ENCODE data around the gene PAK1. TPM values are rescaled to one million over a fixed set of nuclear protein-coding genes. Genes with fewer than 3 reads are reported as not detected.

Gene PAK1
- polyA plus RNA-seq, 3 donors: 128 to 195 (median 134) TPM

GRCh38 chr11:77515483-77515882 lies 41.6 kb upstream of the PAK1 start:
- no peaks in the 10 kb centered on the region for H3K27me3 ChIP-seq (ENCODE audit: control insufficient read depth in 2 of 2, insufficient read depth in 2 of 2, low read length in 2 of 2)
- DNase-seq: no peak
- H3K27me3 Mint-ChIP-seq (ENCODE audit: low read depth in 3 of 3): peaks cover 0 to 7% (median 2%) of the 10 kb centered on the region in 3 donors
- no peak overlapping the region for H3K27ac ChIP-seq (ENCODE audit: low read depth in 1 of 2, low read length in 2 of 2)
- H4K20me1 ChIP-seq (ENCODE audit: insufficient read depth, low read length): no peaks in the 10 kb centered on the region
- no peaks in the 10 kb centered on the region for H3K36me3 ChIP-seq (replicated peaks in 1 of 2; ENCODE audit: control insufficient read depth in 1 of 2, insufficient read depth in 2 of 2, low read length in 2 of 2)
- WGBS (ENCODE audit: insufficient coverage): 100% methylated on average over 2 of the region's 3 CpGs
- peaks cover 38% of the 10 kb centered on the region for H3K4me1 Mint-ChIP-seq
- H3K27ac Mint-ChIP-seq: no peak overlapping the region
- no peak overlapping the region for H3K9ac ChIP-seq (ENCODE audit: insufficient read depth, low read length, poor library complexity, severe bottlenecking)
- TF ChIP-seq CTCF (IDR thresholded peaks at IDR 0.05): no peak
- H3K9me3 ChIP-seq (replicated peaks in 1 of 2; ENCODE audit: control insufficient read depth in 1 of 2, insufficient read depth in 1 of 2, low read length in 2 of 2): no peaks in the 10 kb centered on the region
- no peaks in the 10 kb centered on the region for H3K79me2 ChIP-seq (ENCODE audit: insufficient read depth, low read length)
- no peak overlapping the region for H3K4me3 Mint-ChIP-seq
- H3K36me3 Mint-ChIP-seq: no peaks in the 10 kb centered on the region
- peaks cover 34 to 40% of the 10 kb centered on the region in 2 donors for H3K4me1 ChIP-seq (ENCODE audit: control insufficient read depth in 1 of 2, insufficient read depth in 2 of 2, low read length in 2 of 2)
- no peaks in the 10 kb centered on the region for H3K9me3 Mint-ChIP-seq
- no peak overlapping the region for H2AFZ ChIP-seq (ENCODE audit: insufficient read depth, low read depth, low read length, poor library complexity, severe bottlenecking)
- intact Hi-C loops (cut with micrococcal nuclease): no loop called here
- H3K4me2 ChIP-seq (replicated peaks; ENCODE audit: extremely low read depth, low read length, poor library complexity, severe bottlenecking): no peak overlapping the region
- H3K4me3 ChIP-seq (replicated peaks in 1 of 3; ENCODE audit: low read depth in 2 of 3, low read length in 3 of 3): no peak overlapping the region

- Histone ChIP-seq H3K4me3 (replicated peaks in 1 of 3; ENCODE audit: low read depth in 2 of 3, low read length in 3 of 3) (no peak overlapping the region), H3K9ac (ENCODE audit: insufficient read depth, low read length, poor library complexity, severe bottlenecking) (no peak overlapping the region), H3K36me3 (replicated peaks in 1 of 2; ENCODE audit: control insufficient read depth in 1 of 2, insufficient read depth in 2 of 2, low read length in 2 of 2) (no peaks in the 10 kb centered on the region), H2AFZ (ENCODE audit: insufficient read depth, low read depth, low read length, poor library complexity, severe bottlenecking) (no peak overlapping the region), H3K4me1 (ENCODE audit: control insufficient read depth in 1 of 2, insufficient read depth in 2 of 2, low read length in 2 of 2) (peaks cover 38 to 44% of the 10 kb centered on the region in 2 donors), H3K79me2 (ENCODE audit: insufficient read depth, low read length) (no peaks in the 10 kb centered on the region), H4K20me1 (ENCODE audit: insufficient read depth, low read length) (no peaks in the 10 kb centered on the region), H3K9me3 (replicated peaks in 1 of 2; ENCODE audit: control insufficient read depth in 1 of 2, insufficient read depth in 1 of 2, low read length in 2 of 2) (no peaks in the 10 kb centered on the region), H3K27me3 (ENCODE audit: control insufficient read depth in 2 of 2, insufficient read depth in 2 of 2, low read length in 2 of 2) (no peaks in the 10 kb centered on the region), H3K27ac (ENCODE audit: low read depth in 1 of 2, low read length in 2 of 2) (no peak overlapping the region), H3K4me2 (replicated peaks; ENCODE audit: extremely low read depth, low read length, poor library complexity, severe bottlenecking) (no peak overlapping the region)
- H3K27ac Mint-ChIP-seq: no peak overlapping the region
- intact Hi-C loops (cut with micrococcal nuclease): no loop called here
- no peak for TF ChIP-seq CTCF (IDR thresholded peaks at IDR 0.05)
- no peak for DNase-seq
- peaks cover 0 to 1% (median 0%) of the 10 kb centered on the region in 7 donors for H3K9me3 Mint-ChIP-seq
- peaks cover 41% of the 10 kb centered on the region for H3K4me1 Mint-ChIP-seq
- WGBS (ENCODE audit: insufficient coverage): no CpG with 5 or more reads among the region's 3 CpGs
- H3K27me3 Mint-ChIP-seq (ENCODE audit: low read depth in 3 of 3): peaks cover 0 to 7% (median 0%) of the 10 kb centered on the region in 3 donors
- no peak overlapping the region for H3K4me3 Mint-ChIP-seq
- no peaks in the 10 kb centered on the region for H3K36me3 Mint-ChIP-seq
These were observed 41.2 kb upstream of the PAK1 start for GRCh38 chr11:77515063-77515462.
